Measurements from ENCODE around the gene SERPINA6.
"Not testable (repeated sequence)": the region's sequence is repeated elsewhere in the genome, so short reads cannot be mapped to it uniquely, and the experiment has no call there.

SERPINA6 gene

GRCh38 chr14:94361682-94362081, 38.5 kb upstream of the SERPINA6 start:
- no peaks in the 10 kb centered on the region for H3K27me3 ChIP-seq (ENCODE audit: insufficient read depth, insufficient read length)
- no peak for DNase-seq (ENCODE audit: low read depth, low spot score)
- no peak overlapping the region for H3K4me3 ChIP-seq (ENCODE audit: insufficient read length, low read depth)

GRCh38 chr14:94360945-94361565, 37.9 kb upstream of the SERPINA6 start:
- Histone ChIP-seq H3K36me3 (ENCODE audit: insufficient read depth, insufficient read length, low read length) (no peaks in the 10 kb centered on the region), H3K9me3 (ENCODE audit: insufficient read depth, low read length) (no peaks in the 10 kb centered on the region), H3K4me3 (ENCODE audit: insufficient read length, low read depth) (no peak overlapping the region), H3K9ac (ENCODE audit: insufficient read length, low read depth) (no peak overlapping the region), H3K4me1 (ENCODE audit: insufficient read depth, insufficient read length) (peaks cover 6% of the 10 kb centered on the region), H3K27me3 (ENCODE audit: insufficient read depth, insufficient read length) (no peaks in the 10 kb centered on the region)
- TF ChIP-seq YY1 (IDR thresholded peaks at IDR 0.05; ENCODE audit: insufficient read depth, insufficient read length), result no peak
- no peak for TF ChIP-seq ZNF274 (IDR thresholded peaks at IDR 0.05; ENCODE audit: low read depth, low read length)
- TF ChIP-seq SUZ12 (IDR thresholded peaks at IDR 0.05; ENCODE audit: extremely low read depth, insufficient read depth, insufficient read length), result no peak
- no peak for DNase-seq (ENCODE audit: low read depth, low spot score)

More at GRCh38 chr14:94361682-94362081, 38.5 kb upstream of the SERPINA6 start:
- Histone ChIP-seq H3K9ac (ENCODE audit: insufficient read length, low read depth) (no peak overlapping the region), H3K9me3 (ENCODE audit: insufficient read depth, low read length) (no peaks in the 10 kb centered on the region), H3K4me1 (ENCODE audit: insufficient read depth, insufficient read length) (peaks cover 6% of the 10 kb centered on the region), H3K36me3 (ENCODE audit: insufficient read depth, insufficient read length, low read length) (no peaks in the 10 kb centered on the region)
- no peak for TF ChIP-seq ZNF274 (IDR thresholded peaks at IDR 0.05; ENCODE audit: low read depth, low read length)

GRCh38 chr14:94357166-94357565, 34.0 kb upstream of the SERPINA6 start:
- no peaks in the 10 kb centered on the region for H3K4me1 ChIP-seq (ENCODE audit: insufficient read depth, insufficient read length)
- no peaks in the 10 kb centered on the region; the same call in 1 of the 2 replicates for H3K9me3 ChIP-seq (ENCODE audit: insufficient read depth, low read length)
- no peaks in the 10 kb centered on the region for H3K36me3 ChIP-seq (ENCODE audit: insufficient read depth, insufficient read length, low read length)
- no peak overlapping the region for H3K4me3 ChIP-seq (ENCODE audit: insufficient read length, low read depth)
- no peaks in the 10 kb centered on the region for H3K27me3 ChIP-seq (ENCODE audit: insufficient read depth, insufficient read length)
- no peak overlapping the region for H3K9ac ChIP-seq (ENCODE audit: insufficient read length, low read depth)
- TF ChIP-seq YY1 (IDR thresholded peaks at IDR 0.05; ENCODE audit: insufficient read depth, insufficient read length) (no peak), SUZ12 (IDR thresholded peaks at IDR 0.05; ENCODE audit: extremely low read depth, insufficient read depth, insufficient read length) (no peak), ZNF274 (IDR thresholded peaks at IDR 0.05; ENCODE audit: low read depth, low read length) (no peak)
- no peak for DNase-seq (ENCODE audit: low read depth, low spot score)

DNA sequence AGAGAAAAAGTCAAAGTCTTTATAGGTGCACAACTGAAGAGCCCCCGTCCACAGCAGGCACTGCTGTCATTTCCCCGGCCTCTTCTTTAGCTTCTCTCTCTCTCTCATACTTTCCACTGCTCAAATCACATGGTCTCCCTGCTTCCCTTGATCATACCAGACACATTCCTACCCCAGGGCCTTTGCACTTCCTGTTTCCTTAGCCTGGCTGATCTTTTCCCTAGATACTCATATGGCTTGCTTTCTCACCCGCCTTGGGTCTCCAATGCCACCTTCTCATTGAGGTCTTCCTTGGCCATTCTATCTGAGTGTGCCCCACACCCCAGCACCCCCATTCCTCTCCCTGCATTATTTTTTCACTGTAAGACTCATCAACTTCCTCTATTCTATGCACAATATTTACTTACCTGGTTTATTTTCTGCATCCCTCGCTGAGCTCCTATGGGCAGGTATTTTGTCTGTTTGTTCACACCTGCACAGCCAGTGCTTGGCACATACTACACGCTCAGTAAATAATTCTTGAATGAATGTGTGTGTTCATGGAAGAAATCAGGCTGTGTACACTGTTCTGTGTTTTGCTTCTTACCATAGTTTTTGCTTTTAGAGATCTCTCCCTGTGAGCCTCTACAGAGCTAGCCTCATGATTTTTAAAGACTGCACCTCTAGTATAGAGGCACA, 33.4 kb upstream of the SERPINA6 start:
- no peaks in the 10 kb centered on the region for H3K4me1 ChIP-seq (ENCODE audit: insufficient read depth, insufficient read length)
- H3K27me3 ChIP-seq (ENCODE audit: insufficient read depth, insufficient read length), result no peaks in the 10 kb centered on the region
- DNase-seq (ENCODE audit: low read depth, low spot score), result no peak
- H3K9me3 ChIP-seq (ENCODE audit: insufficient read depth, low read length), result no peaks in the 10 kb centered on the region; the same call in 1 of the 2 replicates
- no peaks in the 10 kb centered on the region for H3K36me3 ChIP-seq (ENCODE audit: insufficient read depth, insufficient read length, low read length)
- no peak for TF ChIP-seq SUZ12 (IDR thresholded peaks at IDR 0.05; ENCODE audit: extremely low read depth, insufficient read depth, insufficient read length)
- TF ChIP-seq ZNF274 (IDR thresholded peaks at IDR 0.05; ENCODE audit: low read depth, low read length), result no peak
- no peak for TF ChIP-seq YY1 (IDR thresholded peaks at IDR 0.05; ENCODE audit: insufficient read depth, insufficient read length)
- no peak overlapping the region for H3K4me3 ChIP-seq (ENCODE audit: insufficient read length, low read depth)
- H3K9ac ChIP-seq (ENCODE audit: insufficient read length, low read depth), result no peak overlapping the region

GRCh38 chr14:94355191-94355794, 32.2 kb upstream of the SERPINA6 start:
- H3K9ac ChIP-seq (ENCODE audit: insufficient read length, low read depth), result no peak overlapping the region
- no peak overlapping the region for H3K4me3 ChIP-seq (ENCODE audit: insufficient read length, low read depth)
- DNase-seq (ENCODE audit: low read depth, low spot score), result peak; percentile 15
- no peaks in the 10 kb centered on the region; the same call in 1 of the 2 replicates for H3K9me3 ChIP-seq (ENCODE audit: insufficient read depth, low read length)
- no peaks in the 10 kb centered on the region for H3K27me3 ChIP-seq (ENCODE audit: insufficient read depth, insufficient read length)
- no peaks in the 10 kb centered on the region for H3K4me1 ChIP-seq (ENCODE audit: insufficient read depth, insufficient read length)
- no peaks in the 10 kb centered on the region for H3K36me3 ChIP-seq (ENCODE audit: insufficient read depth, insufficient read length, low read length)
- TF ChIP-seq YY1 (IDR thresholded peaks at IDR 0.05; ENCODE audit: insufficient read depth, insufficient read length) (no peak), SUZ12 (IDR thresholded peaks at IDR 0.05; ENCODE audit: extremely low read depth, insufficient read depth, insufficient read length) (no peak), ZNF274 (IDR thresholded peaks at IDR 0.05; ENCODE audit: low read depth, low read length) (no peak)

GRCh38 chr14:94354638-94355185, 31.6 kb upstream of the SERPINA6 start:
- no peak overlapping the region for H3K4me3 ChIP-seq (ENCODE audit: insufficient read length, low read depth)
- TF ChIP-seq SUZ12 (IDR thresholded peaks at IDR 0.05; ENCODE audit: extremely low read depth, insufficient read depth, insufficient read length) (no peak), YY1 (IDR thresholded peaks at IDR 0.05; ENCODE audit: insufficient read depth, insufficient read length) (no peak), ZNF274 (IDR thresholded peaks at IDR 0.05; ENCODE audit: low read depth, low read length) (no peak)
- no peaks in the 10 kb centered on the region for H3K4me1 ChIP-seq (ENCODE audit: insufficient read depth, insufficient read length)
- no peak for DNase-seq (ENCODE audit: low read depth, low spot score)
- H3K9ac ChIP-seq (ENCODE audit: insufficient read length, low read depth), result no peak overlapping the region
- no peaks in the 10 kb centered on the region; the same call in 1 of the 2 replicates for H3K9me3 ChIP-seq (ENCODE audit: insufficient read depth, low read length)
- H3K36me3 ChIP-seq (ENCODE audit: insufficient read depth, insufficient read length, low read length), result no peaks in the 10 kb centered on the region
- H3K27me3 ChIP-seq (ENCODE audit: insufficient read depth, insufficient read length), result no peaks in the 10 kb centered on the region

GRCh38 chr14:94354190-94354589, 31.1 kb upstream of the SERPINA6 start:
- H3K4me3 ChIP-seq (ENCODE audit: insufficient read length, low read depth); H3K27me3 ChIP-seq (ENCODE audit: insufficient read depth, insufficient read length); H3K9ac ChIP-seq (ENCODE audit: insufficient read length, low read depth); H3K4me1 ChIP-seq (ENCODE audit: insufficient read depth, insufficient read length); H3K36me3 ChIP-seq (ENCODE audit: insufficient read depth, insufficient read length, low read length); DNase-seq (ENCODE audit: low read depth, low spot score); H3K9me3 ChIP-seq (ENCODE audit: insufficient read depth, low read length): not testable (repeated sequence)

Measured in NT2/D1 (cell line).